ENCODE results near the gene MRPL48.
A peak's percentile ranks its signal among the peaks of the same experiment; 100 is the strongest.

The MRPL48 gene

GRCh38 chr11:73914284-73914683, 126.6 kb downstream of the MRPL48 start:
- peak; percentile 7 to 16 for DNase-seq
- no peak for TF ChIP-seq POLR2A (IDR thresholded peaks at IDR 0.05; ENCODE audit: low read length)
- no peak for TF ChIP-seq GATA1 (IDR thresholded peaks at IDR 0.05; ENCODE audit: low read depth, low read length)

Measured in erythroblast (primary cell).